ENCODE results near the gene RIOK2. TPM values are rescaled to one million over a fixed set of nuclear protein-coding genes. Genes with fewer than 3 reads are reported as not detected.

RIOK2 gene
- total and polyA plus RNA-seq, 2 of the 8 experiments (the other 6 are each of a cell fraction or from before 2014, with no cell fraction given), result 5.4 to 35.0 TPM

DNA sequence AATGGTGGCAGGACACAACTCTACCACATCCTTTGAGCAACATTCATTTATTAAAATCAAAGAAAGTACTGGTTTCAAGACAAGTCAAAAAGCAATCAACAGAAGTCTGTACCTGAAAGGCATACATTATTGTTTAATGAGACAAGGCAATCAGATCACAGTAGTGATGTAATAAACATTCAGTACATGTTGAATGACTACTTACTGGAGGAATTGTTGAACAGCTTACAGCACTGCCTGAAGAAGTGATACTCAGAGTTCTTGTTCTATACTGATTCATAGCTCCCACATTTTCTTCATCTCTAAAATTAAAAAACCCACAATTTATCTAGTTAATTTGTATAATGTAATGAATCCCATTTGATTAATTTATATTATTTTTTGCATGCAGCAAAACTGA is 18.2 kb downstream of the RIOK2 start:
- no peaks in the 10 kb centered on the region for H3K79me1 ChIP-seq (ENCODE audit: low read depth, low read length)
- no peak overlapping the region for H3K14ac ChIP-seq (ENCODE audit: insufficient read length)
- DNase-seq (ENCODE audit: low read depth in 1 of 2, low spot score in 2 of 2) (no peak), FAIRE-seq (no peak)
- no peak overlapping the region for H2AK5ac ChIP-seq (ENCODE audit: low read depth, low read length)
- no peaks in the 10 kb centered on the region for H3K79me2 ChIP-seq (ENCODE audit: control insufficient read depth in 1 of 2, insufficient read depth in 2 of 2, low read length in 2 of 2)
- H3K4ac ChIP-seq (replicated peaks; ENCODE audit: insufficient read length, low read depth, low read length), result no peak overlapping the region
- H2BK12ac ChIP-seq (ENCODE audit: low read depth, low read length), result no peak overlapping the region
- no peaks in the 10 kb centered on the region for H3K4me1 ChIP-seq (replicated peaks in 1 of 4; ENCODE audit: control insufficient read depth in 3 of 4, insufficient read depth in 4 of 4, low read length in 3 of 4)
- no peak overlapping the region for H3K23ac ChIP-seq (ENCODE audit: insufficient read length)
- H3K27me3 ChIP-seq (replicated peaks in 1 of 4; ENCODE audit: control insufficient read depth in 3 of 4, extremely low read depth in 1 of 4, insufficient read depth in 3 of 4, low read length in 3 of 4), result no peaks in the 10 kb centered on the region
- H3K9ac ChIP-seq (replicated peaks in 1 of 4; ENCODE audit: extremely low read depth in 1 of 4, low read depth in 3 of 4, low read length in 3 of 4), result no peak overlapping the region
- no peak overlapping the region for H3K18ac ChIP-seq (ENCODE audit: extremely low read depth, low read length)
- no peak overlapping the region for H2BK20ac ChIP-seq (ENCODE audit: low read length)
- TF ChIP-seq, protein P1, sequence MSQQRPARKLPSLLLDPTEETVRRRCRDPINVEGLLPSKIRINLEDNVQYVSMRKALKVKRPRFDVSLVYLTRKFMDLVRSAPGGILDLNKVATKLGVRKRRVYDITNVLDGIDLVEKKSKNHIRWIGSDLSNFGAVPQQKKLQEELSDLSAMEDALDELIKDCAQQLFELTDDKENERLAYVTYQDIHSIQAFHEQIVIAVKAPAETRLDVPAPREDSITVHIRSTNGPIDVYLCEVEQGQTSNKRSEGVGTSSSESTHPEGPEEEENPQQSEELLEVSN (IDR thresholded peaks at IDR 0.05), result no peak
- TF ChIP-seq YY1 (IDR thresholded peaks at IDR 0.05; ENCODE audit: low read depth, low read length) (no peak), KDM5A (IDR thresholded peaks at IDR 0.05; ENCODE audit: low read length) (no peak), RFX5 (IDR thresholded peaks at IDR 0.05; ENCODE audit: borderline replicate concordance, low read depth, low read length) (no peak)
- no peak overlapping the region for H4K5ac ChIP-seq (ENCODE audit: insufficient read length, low read depth, low read length)
- no peak overlapping the region for H3K27ac ChIP-seq (ENCODE audit: low read depth, low read length)
- H2AFZ ChIP-seq (ENCODE audit: low read length), result no peak overlapping the region
- no peak overlapping the region for H2BK15ac ChIP-seq (ENCODE audit: low read length)
- ChIA-PET POLR2A (ENCODE audit: partially characterized antibody) (no interaction called here), CTCF (ENCODE audit: partially characterized antibody) (interaction anchor here (0.6 to 9.8 kb wide), 10 partner anchors 14 to 415 kb away, joined by 3 to 118 read pairs (median 5); no protein-coding TSS in a partner anchor)
- H4K20me1 ChIP-seq (replicated peaks in 1 of 2; ENCODE audit: control insufficient read depth in 1 of 2, insufficient read depth in 2 of 2, low read length in 2 of 2), result peaks cover 0 to 1% of the 10 kb centered on the region in 2 experiments
- H3K9me3 ChIP-seq (ENCODE audit: insufficient read depth in 2 of 2, low read depth in 1 of 2, low read length in 1 of 2), result no peaks in the 10 kb centered on the region
- H3K36me3 ChIP-seq (ENCODE audit: control insufficient read depth in 2 of 4, insufficient read depth in 4 of 4, low read length in 3 of 4), result peaks cover 7 to 74% (median 32%) of the 10 kb centered on the region in 4 experiments; a peak in 7 of 8 replicates
- no peak overlapping the region for H4K8ac ChIP-seq (ENCODE audit: extremely low read depth, insufficient read depth, low read length)
- H3K56ac ChIP-seq (replicated peaks; ENCODE audit: insufficient read length, low read depth, low read length), result no peak overlapping the region
- no peak overlapping the region for H3K4me3 ChIP-seq (ENCODE audit: extremely low read depth in 1 of 4, insufficient read depth in 2 of 4, low read depth in 3 of 4, low read length in 4 of 4)
- H3K4me2 ChIP-seq (ENCODE audit: insufficient read depth in 1 of 2, low read depth in 2 of 2, low read length in 2 of 2), result no peak overlapping the region
- H2BK120ac ChIP-seq (replicated peaks; ENCODE audit: low read depth, low read length), result no peak overlapping the region
- no peaks in the 10 kb centered on the region for H3K23me2 ChIP-seq (ENCODE audit: low read depth, low read length)
- no peak overlapping the region for H2BK5ac ChIP-seq (ENCODE audit: low read depth, low read length)
- no peak overlapping the region for H4K91ac ChIP-seq (replicated peaks; ENCODE audit: insufficient read length, low read length)
